GM12873 (cell line): ENCODE results near the gene SEMA3A.

ENCODE experiments used
- TF ChIP-seq, protein P1 (sequence below): IDR thresholded peaks from 2 replicates; pipeline ENCODE4 v1.5.1; 2012; ENCODE audit warnings: low read depth, mild to moderate bottlenecking, moderate library complexity, low read length, control low read depth; ENCODE audit not compliant: insufficient read depth; ENCODE audit errors: missing control alignments

SEMA3A gene

DNA sequence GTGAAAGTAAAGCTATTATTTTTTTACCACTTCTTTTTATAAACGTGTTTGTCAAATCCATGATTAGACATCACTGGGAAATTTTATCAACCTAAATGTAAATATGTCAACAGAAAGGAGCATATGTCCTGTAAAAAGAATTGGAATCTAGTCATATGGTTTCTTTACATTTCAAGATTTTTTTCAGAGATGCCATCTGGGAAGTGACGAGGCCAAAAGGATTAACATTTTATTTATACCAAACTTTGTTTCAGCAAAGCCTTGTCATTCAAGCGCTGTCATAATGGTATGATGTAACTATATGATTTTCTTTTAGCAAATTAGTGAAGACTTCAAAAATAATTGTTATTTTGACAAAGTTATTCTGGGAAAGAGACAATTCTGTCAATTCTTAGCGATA lies 117.3 kb downstream of the SEMA3A start:
- TF ChIP-seq, protein P1, sequence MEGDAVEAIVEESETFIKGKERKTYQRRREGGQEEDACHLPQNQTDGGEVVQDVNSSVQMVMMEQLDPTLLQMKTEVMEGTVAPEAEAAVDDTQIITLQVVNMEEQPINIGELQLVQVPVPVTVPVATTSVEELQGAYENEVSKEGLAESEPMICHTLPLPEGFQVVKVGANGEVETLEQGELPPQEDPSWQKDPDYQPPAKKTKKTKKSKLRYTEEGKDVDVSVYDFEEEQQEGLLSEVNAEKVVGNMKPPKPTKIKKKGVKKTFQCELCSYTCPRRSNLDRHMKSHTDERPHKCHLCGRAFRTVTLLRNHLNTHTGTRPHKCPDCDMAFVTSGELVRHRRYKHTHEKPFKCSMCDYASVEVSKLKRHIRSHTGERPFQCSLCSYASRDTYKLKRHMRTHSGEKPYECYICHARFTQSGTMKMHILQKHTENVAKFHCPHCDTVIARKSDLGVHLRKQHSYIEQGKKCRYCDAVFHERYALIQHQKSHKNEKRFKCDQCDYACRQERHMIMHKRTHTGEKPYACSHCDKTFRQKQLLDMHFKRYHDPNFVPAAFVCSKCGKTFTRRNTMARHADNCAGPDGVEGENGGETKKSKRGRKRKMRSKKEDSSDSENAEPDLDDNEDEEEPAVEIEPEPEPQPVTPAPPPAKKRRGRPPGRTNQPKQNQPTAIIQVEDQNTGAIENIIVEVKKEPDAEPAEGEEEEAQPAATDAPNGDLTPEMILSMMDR = no peak

DNA sequence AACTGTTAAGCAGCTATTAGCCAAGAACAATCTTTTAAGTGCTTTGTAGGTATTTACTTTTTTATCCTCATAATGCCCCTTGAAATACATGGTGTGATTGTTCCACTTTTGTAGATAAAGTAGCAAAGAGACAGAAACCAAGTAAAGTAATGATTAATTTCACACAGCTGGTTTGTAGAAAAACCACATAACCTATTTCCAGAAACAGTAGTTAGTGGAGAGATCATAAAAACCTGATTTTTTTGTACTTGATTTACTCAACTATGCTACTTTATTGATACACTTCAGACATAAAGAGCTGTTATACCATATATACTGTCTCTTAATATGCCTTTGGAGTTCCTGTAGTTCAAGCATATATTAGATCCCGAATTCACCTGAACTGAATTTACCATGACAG lies 118.4 kb downstream of the SEMA3A start:
- TF ChIP-seq, protein P1 = no peak

DNA sequence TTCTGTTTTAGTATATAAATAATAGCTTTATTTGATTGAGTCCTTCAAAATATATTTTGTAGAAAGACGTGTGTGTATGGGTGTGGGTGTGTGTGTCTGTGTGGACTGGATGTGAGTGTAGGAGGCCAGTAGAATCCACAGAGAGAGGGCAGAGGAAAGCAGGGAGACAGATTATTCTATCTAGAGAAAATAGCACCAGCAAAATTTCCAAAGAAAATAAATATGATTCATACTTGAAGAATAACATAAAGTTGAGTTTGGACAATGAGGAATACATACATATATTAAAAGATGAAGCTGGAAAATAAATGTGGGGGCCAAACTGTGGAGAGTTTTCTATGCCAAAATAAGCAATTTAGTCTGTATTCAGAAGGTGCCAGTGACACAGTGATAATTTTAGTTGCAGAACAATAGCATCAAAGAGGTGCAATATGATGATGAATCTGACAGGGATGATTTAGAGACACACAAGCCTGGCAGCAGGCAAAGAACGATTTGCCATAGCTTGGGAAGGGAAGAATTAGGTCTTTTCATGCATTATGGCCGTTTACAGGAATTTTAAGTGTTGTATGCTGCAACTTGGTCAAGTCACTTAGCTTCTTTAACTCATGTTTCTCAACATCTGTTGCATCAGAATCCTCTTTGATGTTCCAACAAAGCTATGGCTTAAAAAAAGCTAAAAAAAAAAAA lies 121.3 kb downstream of the SEMA3A start:
- TF ChIP-seq, protein P1 = no peak

DNA sequence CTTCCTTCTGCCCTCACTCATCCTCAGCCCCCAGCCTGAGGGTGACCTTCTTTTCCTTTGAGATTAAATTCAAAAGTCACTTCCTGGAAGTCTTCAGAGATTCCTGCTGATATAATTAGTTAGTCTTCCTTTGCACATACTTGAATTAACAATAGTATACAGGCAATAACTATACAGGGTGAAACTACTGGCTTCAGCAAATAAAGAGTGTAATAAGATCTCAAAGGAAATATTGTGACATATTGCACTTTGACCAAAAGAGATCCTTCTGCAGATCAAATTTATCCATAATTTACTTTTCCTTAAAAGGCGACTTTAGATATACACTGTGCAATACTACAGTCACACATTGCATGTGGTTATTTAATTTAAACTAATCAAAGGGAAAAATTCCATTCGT lies 123.8 kb downstream of the SEMA3A start:
- TF ChIP-seq, protein P1 = no peak

DNA sequence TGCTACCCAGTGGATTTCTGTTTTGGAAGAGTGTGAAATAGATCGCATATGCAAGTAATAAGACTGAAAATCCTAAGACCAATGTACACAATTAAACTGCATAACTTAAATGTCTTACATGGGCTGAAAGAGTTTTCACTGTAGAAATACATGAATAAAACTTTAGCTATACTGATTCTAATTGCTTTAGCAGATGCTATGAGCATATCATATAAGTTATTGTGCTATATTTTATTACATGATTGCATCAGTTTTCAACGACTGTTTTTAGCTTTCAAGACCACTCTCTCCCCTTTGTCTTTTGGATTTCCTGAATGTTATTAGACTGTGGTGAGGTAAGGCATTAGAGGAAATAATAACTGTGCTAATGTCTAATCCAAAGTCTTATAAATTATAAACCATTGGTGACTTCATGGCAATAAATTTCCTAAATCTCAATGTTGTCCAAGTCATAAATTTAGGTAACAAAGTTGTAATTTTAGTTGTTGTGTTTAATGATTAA lies 124.5 kb downstream of the SEMA3A start:
- TF ChIP-seq, protein P1 = no peak

DNA sequence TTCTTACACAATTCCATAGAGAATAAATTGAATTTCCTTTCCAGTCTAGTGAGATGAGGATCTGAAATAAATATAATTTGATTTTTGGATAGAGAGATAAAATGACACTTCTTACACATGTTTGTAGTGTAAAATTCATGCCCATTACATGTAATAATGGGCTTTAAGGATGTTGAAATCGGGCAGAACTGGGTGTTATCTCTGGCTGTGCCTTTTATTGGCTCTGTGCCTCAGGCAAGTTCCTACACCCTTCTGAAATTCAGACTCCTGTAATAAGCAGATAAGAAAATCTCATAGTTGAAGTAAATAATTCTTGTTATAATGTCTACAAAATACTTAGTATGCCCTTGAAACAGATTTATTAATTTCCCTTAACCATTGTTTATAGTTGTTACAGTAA lies 125.6 kb downstream of the SEMA3A start:
- TF ChIP-seq, protein P1 = no peak

DNA sequence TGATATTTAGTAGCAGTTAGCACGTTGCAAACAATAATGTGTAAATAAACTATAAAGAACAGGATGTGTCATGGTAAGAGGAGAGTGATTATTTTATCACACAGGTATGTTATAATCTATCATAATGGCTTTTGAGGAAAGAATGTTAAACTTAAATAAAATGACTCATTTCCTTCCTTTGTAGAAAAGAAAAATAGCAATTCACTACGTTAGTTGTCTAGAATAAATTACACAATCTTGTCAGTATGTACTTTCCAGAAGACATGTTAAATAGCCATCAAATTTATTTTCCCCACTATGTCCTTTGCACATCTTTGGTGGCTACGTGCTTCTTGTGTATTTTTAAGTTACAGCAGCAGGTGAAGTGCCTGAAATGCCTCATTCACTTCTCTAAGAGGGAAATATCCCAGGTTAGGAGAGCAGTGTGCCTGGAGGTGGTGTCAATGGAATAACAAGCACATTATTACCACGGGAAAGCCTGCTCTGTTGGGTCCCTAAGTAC lies 133.8 kb downstream of the SEMA3A start:
- TF ChIP-seq, protein P1 = no peak
